ENCODE data around the gene C19orf81. TPM values are rescaled to one million over a fixed set of nuclear protein-coding genes. Genes with fewer than 3 reads are reported as not detected.

C19orf81 gene
- total and polyA plus RNA-seq, 2 of the 13 experiments (the other 11 are each of a cell fraction or from before 2014, with no cell fraction given) = not detected

- Histone ChIP-seq H3K27me3 (ENCODE audit: control insufficient read depth in 1 of 2, insufficient read depth in 2 of 2, low read length in 2 of 2) (peaks cover 2 to 7% of the 10 kb centered on the region in 2 experiments; a peak in 2 of 5 replicates), H3K36me3 (replicated peaks in 1 of 2; ENCODE audit: control insufficient read depth in 1 of 2, insufficient read depth in 2 of 2, low read length in 2 of 2) (no peaks in the 10 kb centered on the region), H3K4me3 (replicated peaks in 1 of 3; ENCODE audit: insufficient read depth in 1 of 3, low read depth in 2 of 3, low read length in 3 of 3) (no peak overlapping the region), H3K9ac (ENCODE audit: insufficient read depth, low read depth, low read length) (no peak overlapping the region), H2AFZ (ENCODE audit: low read length) (no peak overlapping the region), H3K27ac (ENCODE audit: extremely low read length, insufficient read depth, low read length) (no peak overlapping the region), H3K9me3 (ENCODE audit: low read length) (peaks cover 7% of the 10 kb centered on the region), H3K79me2 (ENCODE audit: insufficient read depth, low read length) (no peaks in the 10 kb centered on the region), H3K4me1 (ENCODE audit: insufficient read depth, low read length) (no peaks in the 10 kb centered on the region), H3K4me2 (ENCODE audit: low read depth, low read length) (no peak overlapping the region), H4K20me1 (ENCODE audit: insufficient read depth, low read length) (no peaks in the 10 kb centered on the region)
- FAIRE-seq (no peak), ATAC-seq (no peak), DNase-seq (ENCODE audit: low spot score) (no peak)
- TF ChIP-seq ZFP36 (IDR thresholded peaks at IDR 0.05; ENCODE audit: borderline replicate concordance, low read depth, low read length, partially characterized antibody) = no peak
- TF ChIP-seq ZNF883 (CRISPR knock-in tag; IDR thresholded peaks at IDR 0.05; ENCODE audit: not compliant biosample characterization) = no peak
- TF ChIP-seq LCORL (IDR thresholded peaks at IDR 0.05) = no peak
- no peak for TF ChIP-seq LCORL (CRISPR knock-in tag; IDR thresholded peaks at IDR 0.05)
- no peak for TF ChIP-seq NFE2L1 (CRISPR knock-in tag; IDR thresholded peaks at IDR 0.05; ENCODE audit: borderline replicate concordance)
- TF ChIP-seq RCOR2 (CRISPR knock-in tag; IDR thresholded peaks at IDR 0.05) = no peak
- no peak for TF ChIP-seq GABPA (IDR thresholded peaks at IDR 0.05; ENCODE audit: low read depth, low read length)
- no peak for TF ChIP-seq GABPA (CRISPR knock-in tag; IDR thresholded peaks at IDR 0.05; ENCODE audit: low read depth)
- no peak for TF ChIP-seq KDM3A (CRISPR knock-in tag; IDR thresholded peaks at IDR 0.05; ENCODE audit: low read depth)
- TF ChIP-seq, protein P1, sequence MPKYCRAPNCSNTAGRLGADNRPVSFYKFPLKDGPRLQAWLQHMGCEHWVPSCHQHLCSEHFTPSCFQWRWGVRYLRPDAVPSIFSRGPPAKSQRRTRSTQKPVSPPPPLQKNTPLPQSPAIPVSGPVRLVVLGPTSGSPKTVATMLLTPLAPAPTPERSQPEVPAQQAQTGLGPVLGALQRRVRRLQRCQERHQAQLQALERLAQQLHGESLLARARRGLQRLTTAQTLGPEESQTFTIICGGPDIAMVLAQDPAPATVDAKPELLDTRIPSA (CRISPR knock-in tag; IDR thresholded peaks at IDR 0.05; ENCODE audit: borderline replicate concordance) = no peak
- no peak for TF ChIP-seq POLR2AphosphoS2 (IDR thresholded peaks at IDR 0.05; ENCODE audit: low read depth, low read length)
- no peak for TF ChIP-seq ZFP90 (CRISPR knock-in tag; IDR thresholded peaks at IDR 0.05; ENCODE audit: borderline replicate concordance)
- TF ChIP-seq, protein P2, sequence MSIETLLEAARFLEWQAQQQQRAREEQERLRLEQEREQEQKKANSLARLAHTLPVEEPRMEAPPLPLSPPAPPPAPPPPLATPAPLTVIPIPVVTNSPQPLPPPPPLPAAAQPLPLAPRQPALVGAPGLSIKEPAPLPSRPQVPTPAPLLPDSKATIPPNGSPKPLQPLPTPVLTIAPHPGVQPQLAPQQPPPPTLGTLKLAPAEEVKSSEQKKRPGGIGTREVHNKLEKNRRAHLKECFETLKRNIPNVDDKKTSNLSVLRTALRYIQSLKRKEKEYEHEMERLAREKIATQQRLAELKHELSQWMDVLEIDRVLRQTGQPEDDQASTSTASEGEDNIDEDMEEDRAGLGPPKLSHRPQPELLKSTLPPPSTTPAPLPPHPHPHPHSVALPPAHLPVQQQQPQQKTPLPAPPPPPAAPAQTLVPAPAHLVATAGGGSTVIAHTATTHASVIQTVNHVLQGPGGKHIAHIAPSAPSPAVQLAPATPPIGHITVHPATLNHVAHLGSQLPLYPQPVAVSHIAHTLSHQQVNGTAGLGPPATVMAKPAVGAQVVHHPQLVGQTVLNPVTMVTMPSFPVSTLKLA (IDR thresholded peaks at IDR 0.05) = no peak
- TF ChIP-seq ZNF20 (CRISPR knock-in tag; IDR thresholded peaks at IDR 0.05) = no peak
- TF ChIP-seq NCOA5 (CRISPR knock-in tag; IDR thresholded peaks at IDR 0.05) = no peak
- TF ChIP-seq HIVEP1 (CRISPR knock-in tag; IDR thresholded peaks at IDR 0.05) = no peak
- TF ChIP-seq ZFP37 (CRISPR knock-in tag; IDR thresholded peaks at IDR 0.05; ENCODE audit: borderline replicate concordance) = no peak
- TF ChIP-seq, protein P3, sequence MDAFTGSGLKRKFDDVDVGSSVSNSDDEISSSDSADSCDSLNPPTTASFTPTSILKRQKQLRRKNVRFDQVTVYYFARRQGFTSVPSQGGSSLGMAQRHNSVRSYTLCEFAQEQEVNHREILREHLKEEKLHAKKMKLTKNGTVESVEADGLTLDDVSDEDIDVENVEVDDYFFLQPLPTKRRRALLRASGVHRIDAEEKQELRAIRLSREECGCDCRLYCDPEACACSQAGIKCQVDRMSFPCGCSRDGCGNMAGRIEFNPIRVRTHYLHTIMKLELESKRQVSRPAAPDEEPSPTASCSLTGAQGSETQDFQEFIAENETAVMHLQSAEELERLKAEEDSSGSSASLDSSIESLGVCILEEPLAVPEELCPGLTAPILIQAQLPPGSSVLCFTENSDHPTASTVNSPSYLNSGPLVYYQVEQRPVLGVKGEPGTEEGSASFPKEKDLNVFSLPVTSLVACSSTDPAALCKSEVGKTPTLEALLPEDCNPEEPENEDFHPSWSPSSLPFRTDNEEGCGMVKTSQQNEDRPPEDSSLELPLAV (CRISPR knock-in tag; conservative IDR thresholded peaks at IDR 0.05; ENCODE audit: low read depth) = no peak
- no peak for TF ChIP-seq ZBTB14 (CRISPR knock-in tag; IDR thresholded peaks at IDR 0.05)
- ChIA-PET CTCF (ENCODE audit: low intra/inter-chr PET ratio, low total read pairs) (no interaction called here), POLR2A (no interaction called here)
- WGBS (ENCODE audit: low lambda C conversion rate) = 50% methylated on average over 7 of the region's 7 CpGs
- in situ Hi-C loops (cut with HindIII; ENCODE audit: extremely low pct_ligation_motif_present, low pct_unique_long_range_greater_than_20kb) (no loop called here), intact Hi-C loops (cut with micrococcal nuclease; ENCODE audit: unreplicated experiment) (no loop called here)
- BruUV-seq (replicated peaks) = no TSS peak
These were observed 20.7 kb upstream of the C19orf81 start for GRCh38 chr19:50628551-50628950.

Measured in HepG2 (cell line).